Sigmoid colon (tissue), 7 donors: Measurements from ENCODE around the gene MRTFA. TPM values are rescaled to one million over a fixed set of nuclear protein-coding genes. Genes with fewer than 3 reads are reported as not detected.
"Not testable (repeated sequence)": the region's sequence is repeated elsewhere in the genome, so short reads cannot be mapped to it uniquely, and the experiment has no call there.

Source experiments
- DNase-seq: peaks from one replicate; pipeline ENCODE4 v3.0.0-alpha.2; 2019
- H3K27ac ChIP-seq, 4 donors: fragments of 200-600 bp; sonication (generic); one replicate each; pipeline ENCODE4 v1.5.1; 2016 to 2019; ENCODE audit warnings: mild to moderate bottlenecking in 1 of 4
- H3K27me3 ChIP-seq, 3 donors: fragments of 200-600 bp; sonication (generic); one replicate each; pipeline ENCODE4 v1.5.1; 2019; ENCODE audit warnings: mild to moderate bottlenecking in 1 of 3
- H3K36me3 ChIP-seq, 4 donors: fragments of 200-600 bp; sonication (generic); one replicate each; pipeline ENCODE4 v1.5.1; 2016 to 2019
- H3K4me1 ChIP-seq, 4 donors: fragments of 200-600 bp; sonication (generic); one replicate each; pipeline ENCODE4 v1.5.1; 2017 to 2019
- H3K4me3 ChIP-seq, 4 donors: fragments of 200-600 bp; sonication (generic); one replicate each; pipeline ENCODE4 v1.5.1; 2017 to 2019; ENCODE audit warnings: mild to moderate bottlenecking in 2 of 4, moderate library complexity in 1 of 4
- H3K9me3 ChIP-seq, 4 donors: fragments of 200-600 bp in 3 of 4; sonication (generic) in 3 of 4; one replicate each; pipeline versions ENCODE4 v1.5.1 to v1.6.1; 2013 to 2019
- EP300 ChIP-seq, 4 donors: sonication (generic); formaldehyde crosslinking; IDR thresholded peaks; one replicate each; pipeline ENCODE4 v1.6.1; 2017; ENCODE audit warnings: antibody characterized with exemption in 4 of 4
- POLR2A ChIP-seq, 2 donors: fragments of 450-650 bp; IDR thresholded peaks; one replicate each; pipeline ENCODE4 v1.6.1; 2016; ENCODE audit warnings: antibody characterized with exemption in 2 of 2, mild to moderate bottlenecking in 2 of 2, moderate library complexity in 2 of 2
- POLR2AphosphoS5 ChIP-seq, 4 donors: sonication (generic); formaldehyde crosslinking; IDR thresholded peaks; one replicate each; pipeline ENCODE4 v1.6.1; 2017; ENCODE audit warnings: antibody characterized with exemption in 4 of 4
- WGBS, 2 donors: extraction: QIAGEN DNeasy Blood & Tissue Kit; methylation state at CpG; one replicate each; pipeline ENCODE4 v1.1.7; 2013; 5-methylcytosine and 5-hydroxymethylcytosine counted together
- intact Hi-C: fragments of 100-400 bp; cut with DNase I; formaldehyde crosslinking; loops from one replicate; pipeline ENCODE4 v1.15.1; 2023
- polyA plus RNA-seq, 3 donors: library from polyadenylated mRNA; stranded (reverse); fragments of 200-250 nt; gene quantifications; one replicate each; pipeline ENCODE4 v1.2.3, GENCODE V29; 2013
- total RNA-seq, 4 donors: library from RNA; depleted of rRNA; stranded (reverse); fragments of >200 nt; gene quantifications; one replicate each; pipeline ENCODE4 v1.1.0, GENCODE V29; 2016
- TF ChIP-seq, protein P1 (sequence below), 4 experiments: fragments of 450-650 bp in 3 of 4; fragments of 200-600 bp in 1 of 4; IDR thresholded peaks; one replicate each; pipeline ENCODE4 v1.5.1; 2016 to 2019; ENCODE audit warnings: antibody characterized with exemption in 4 of 4, mild to moderate bottlenecking in 3 of 4, moderate library complexity in 2 of 4
- donor health status: healthy with polysubstance abuse.
- donor health status: Bipolar disorder and iron deficiency.
- donor health status: healthy.

Gene MRTFA
- total and polyA plus RNA-seq, 7 donors: 10.8 to 104 (median 29.2) TPM

GRCh38 chr22:40679964-40680818 lies 43.7 kb upstream of the MRTFA start:
- peaks cover 0 to 25% (median 17%) of the 10 kb centered on the region in 4 donors for H3K4me1 ChIP-seq
- WGBS, 2 donors: 51 to 57% methylated on average over 9 of the region's 9 CpGs
- H3K27me3 ChIP-seq: peaks cover 4 to 11% (median 5%) of the 10 kb centered on the region in 3 donors
- peak overlapping the region in 1 of 4 donors; percentile 4 for H3K4me3 ChIP-seq
- no peaks in the 10 kb centered on the region for H3K9me3 ChIP-seq
- no peak for TF ChIP-seq POLR2AphosphoS5 (IDR thresholded peaks at IDR 0.05)
- TF ChIP-seq POLR2A (IDR thresholded peaks at IDR 0.05): no peak
- TF ChIP-seq, protein P1, sequence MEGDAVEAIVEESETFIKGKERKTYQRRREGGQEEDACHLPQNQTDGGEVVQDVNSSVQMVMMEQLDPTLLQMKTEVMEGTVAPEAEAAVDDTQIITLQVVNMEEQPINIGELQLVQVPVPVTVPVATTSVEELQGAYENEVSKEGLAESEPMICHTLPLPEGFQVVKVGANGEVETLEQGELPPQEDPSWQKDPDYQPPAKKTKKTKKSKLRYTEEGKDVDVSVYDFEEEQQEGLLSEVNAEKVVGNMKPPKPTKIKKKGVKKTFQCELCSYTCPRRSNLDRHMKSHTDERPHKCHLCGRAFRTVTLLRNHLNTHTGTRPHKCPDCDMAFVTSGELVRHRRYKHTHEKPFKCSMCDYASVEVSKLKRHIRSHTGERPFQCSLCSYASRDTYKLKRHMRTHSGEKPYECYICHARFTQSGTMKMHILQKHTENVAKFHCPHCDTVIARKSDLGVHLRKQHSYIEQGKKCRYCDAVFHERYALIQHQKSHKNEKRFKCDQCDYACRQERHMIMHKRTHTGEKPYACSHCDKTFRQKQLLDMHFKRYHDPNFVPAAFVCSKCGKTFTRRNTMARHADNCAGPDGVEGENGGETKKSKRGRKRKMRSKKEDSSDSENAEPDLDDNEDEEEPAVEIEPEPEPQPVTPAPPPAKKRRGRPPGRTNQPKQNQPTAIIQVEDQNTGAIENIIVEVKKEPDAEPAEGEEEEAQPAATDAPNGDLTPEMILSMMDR (IDR thresholded peaks at IDR 0.05): no peak
- TF ChIP-seq EP300 (IDR thresholded peaks at IDR 0.05): no peak
- intact Hi-C loops: loop anchor here (5.0 kb wide), 1 partner anchor 137 kb away; the partner anchor contains the start of gene SLC25A17
- no peak for DNase-seq
- no peak overlapping the region for H3K27ac ChIP-seq
- H3K36me3 ChIP-seq: no peaks in the 10 kb centered on the region

GRCh38 chr22:40679249-40679963 lies 42.9 kb upstream of the MRTFA start, which contains the start of gene MCHR1:
Gene MCHR1, plus strand, starts transcription at chr22:40679484. Its CDS starts 169 bp downstream, at chr22:40679653.
- H3K9me3 ChIP-seq: no peaks in the 10 kb centered on the region
- intact Hi-C loops: no loop called here
- H3K27ac ChIP-seq: no peak within 1 kb of the TSS
- peaks cover 4 to 11% (median 5%) of the 10 kb centered on the region in 3 donors for H3K27me3 ChIP-seq
- no peak for DNase-seq
- peaks cover 0 to 25% (median 17%) of the 10 kb centered on the region in 4 donors for H3K4me1 ChIP-seq
- 21 to 31% methylated on average over 21 of the region's 21 CpGs for WGBS, 2 donors
- H3K36me3 ChIP-seq: no peaks in the 10 kb centered on the region
- peak within 1 kb of the TSS in 3 of 4 donors; percentile 4 to 35 (median 26) for H3K4me3 ChIP-seq
- TF ChIP-seq POLR2A (IDR thresholded peaks at IDR 0.05): no peak
- TF ChIP-seq POLR2AphosphoS5 (IDR thresholded peaks at IDR 0.05): no peak
- no peak for TF ChIP-seq EP300 (IDR thresholded peaks at IDR 0.05)
- TF ChIP-seq, protein P1 (IDR thresholded peaks at IDR 0.05): no peak

DNA sequence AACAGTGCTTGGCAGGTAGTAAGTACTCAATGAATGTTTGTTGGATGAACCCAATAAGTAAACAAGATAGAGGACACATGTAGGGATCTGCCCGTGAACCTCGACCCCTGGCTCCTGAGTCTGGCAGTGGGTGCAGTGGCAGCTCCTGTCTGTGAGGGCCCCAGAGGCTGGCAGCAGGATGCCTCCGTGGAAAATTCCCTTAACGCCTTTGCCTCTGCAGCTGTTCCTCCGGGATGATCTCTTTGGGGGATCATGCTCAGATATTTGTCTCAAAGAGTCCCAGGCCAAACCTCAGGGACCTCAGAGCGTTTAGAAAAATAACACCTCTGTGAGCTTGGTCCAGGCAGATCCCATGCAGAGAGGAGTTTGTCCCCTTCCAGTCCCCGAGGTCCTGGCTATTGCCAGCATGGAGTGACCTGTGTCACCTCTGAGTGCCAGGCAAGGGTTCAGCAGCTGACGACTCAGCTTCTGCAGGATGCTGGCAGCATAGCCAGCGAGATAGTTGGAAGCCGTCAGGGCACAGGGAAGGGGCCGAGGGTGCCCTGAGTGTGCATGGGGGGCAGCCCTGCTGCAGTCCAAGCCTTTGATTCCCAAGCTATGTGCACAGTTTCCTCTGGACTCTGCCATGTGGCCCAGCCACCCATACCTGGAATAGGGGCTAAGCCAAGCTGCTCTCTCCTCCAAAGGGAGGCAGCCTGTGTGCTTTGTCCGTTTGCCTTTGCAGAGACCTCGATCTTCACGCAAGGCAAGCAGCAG lies 42.2 kb upstream of the MRTFA start:
- Histone ChIP-seq H3K4me3 (peak overlapping the region in 1 of 4 donors; percentile 35), H3K27me3 (peaks cover 4 to 11% (median 5%) of the 10 kb centered on the region in 3 donors), H3K36me3 (no peaks in the 10 kb centered on the region), H3K4me1 (peaks cover 0 to 25% (median 17%) of the 10 kb centered on the region in 4 donors), H3K27ac (no peak overlapping the region), H3K9me3 (no peaks in the 10 kb centered on the region)
- 52 to 76% methylated on average over 14 of the region's 14 CpGs for WGBS, 2 donors
- DNase-seq: no peak
- TF ChIP-seq EP300 (IDR thresholded peaks at IDR 0.05) (no peak), POLR2A (IDR thresholded peaks at IDR 0.05) (no peak)
- TF ChIP-seq, protein P1 (IDR thresholded peaks at IDR 0.05): no peak
- intact Hi-C loops: no loop called here

- H3K4me3 ChIP-seq: no peak overlapping the region
- peaks cover 0 to 13% (median 12%) of the 10 kb centered on the region in 4 donors for H3K4me1 ChIP-seq
- no peak for TF ChIP-seq EP300 (IDR thresholded peaks at IDR 0.05)
- TF ChIP-seq POLR2AphosphoS5 (IDR thresholded peaks at IDR 0.05): no peak
- no peak for TF ChIP-seq POLR2A (IDR thresholded peaks at IDR 0.05)
- TF ChIP-seq, protein P1 (IDR thresholded peaks at IDR 0.05): no peak
- no peak for DNase-seq
- intact Hi-C loops: no loop called here
- H3K27me3 ChIP-seq: peaks cover 4 to 11% (median 5%) of the 10 kb centered on the region in 3 donors
- no peaks in the 10 kb centered on the region for H3K36me3 ChIP-seq
- no peak overlapping the region for H3K27ac ChIP-seq
- no peaks in the 10 kb centered on the region for H3K9me3 ChIP-seq
- WGBS, 2 donors: 94 to 95% methylated on average over 3 of the region's 3 CpGs
Measured at GRCh38 chr22:40676644-40677043, 40.1 kb upstream of the MRTFA start.

GRCh38 chr22:40676166-40676565 lies 39.6 kb upstream of the MRTFA start:
- H3K4me3 ChIP-seq, intact Hi-C loops, H3K27ac ChIP-seq, H3K36me3 ChIP-seq, DNase-seq, H3K9me3 ChIP-seq: not testable (repeated sequence)
- H3K27me3 ChIP-seq: peaks cover 4 to 11% (median 5%) of the 10 kb centered on the region in 3 donors
- H3K4me1 ChIP-seq: peaks cover 0 to 13% (median 12%) of the 10 kb centered on the region in 4 donors
- 91 to 95% methylated on average over 4 of the region's 4 CpGs for WGBS, 2 donors
